ENCODE results near the gene ALOX5. TPM values are rescaled to one million over a fixed set of nuclear protein-coding genes. Genes with fewer than 3 reads are reported as not detected.

ALOX5 gene
- total and polyA plus RNA-seq, 2 of the 4 experiments (the other 2 are of a cell fraction), result not detected

DNA sequence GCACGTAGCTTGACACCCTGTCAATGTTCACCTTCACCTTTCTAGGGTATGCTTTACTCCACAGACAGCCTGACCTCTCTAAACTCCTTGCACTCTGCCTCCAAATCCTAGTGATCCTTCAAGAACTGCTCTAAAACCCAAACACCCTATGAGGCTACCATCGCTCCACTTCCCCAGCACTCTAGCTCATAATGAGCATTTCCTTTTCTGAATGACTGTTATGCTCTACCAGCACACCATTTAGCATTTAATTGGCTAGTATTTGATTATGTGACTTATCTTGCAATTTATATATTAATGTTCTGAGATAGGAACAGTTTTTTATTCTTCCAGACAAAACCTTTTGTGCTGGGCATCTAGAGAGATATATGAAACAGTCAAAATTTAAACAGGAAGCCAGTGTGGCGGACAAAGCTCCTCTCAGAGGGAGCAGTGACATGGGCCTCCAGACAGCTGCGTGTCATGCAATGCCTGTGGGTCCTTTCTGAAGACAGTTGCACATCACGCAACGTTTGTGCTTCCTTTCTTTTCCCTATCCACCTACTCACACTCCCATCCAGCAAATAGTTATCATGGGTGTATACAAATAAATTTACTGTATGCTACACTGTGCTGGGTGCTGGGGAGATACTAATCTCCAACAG, 86.3 kb downstream of the ALOX5 start:
- DNase-seq, result no peak
- Histone ChIP-seq H3K18ac (ENCODE audit: low read depth, low read length) (no peak overlapping the region), H3K27me3 (ENCODE audit: control insufficient read depth, insufficient read depth, low read length) (no peaks in the 10 kb centered on the region), H4K5ac (ENCODE audit: low read depth, low read length) (no peak overlapping the region), H3K56ac (ENCODE audit: extremely low read depth, insufficient read depth, low read length) (no peak overlapping the region), H3K4ac (ENCODE audit: low read depth, low read length) (no peak overlapping the region), H2BK20ac (ENCODE audit: low read depth, low read length) (no peak overlapping the region), H4K91ac (ENCODE audit: insufficient read depth, low read depth, low read length) (no peak overlapping the region), H3K4me1 (ENCODE audit: control insufficient read depth, insufficient read depth, low read length) (no peaks in the 10 kb centered on the region), H2BK5ac (ENCODE audit: low read depth, low read length, poor library complexity, severe bottlenecking) (no peak overlapping the region), H4K20me1 (ENCODE audit: insufficient read depth, low read length) (peaks cover 4% of the 10 kb centered on the region; the same call in 1 of the 2 replicates), H3K14ac (replicated peaks; ENCODE audit: low read depth, low read length) (no peak overlapping the region), H3K4me3 (ENCODE audit: insufficient read depth, low read depth, low read length) (no peak overlapping the region), H3K79me1 (ENCODE audit: low read depth in 1 of 2, low read length in 2 of 2) (no peaks in the 10 kb centered on the region), H3K9me1 (ENCODE audit: insufficient read depth, low read length) (no peaks in the 10 kb centered on the region), H2AK9ac (replicated peaks; ENCODE audit: low read depth, low read length, poor library complexity) (no peak overlapping the region), H3K9me3 (ENCODE audit: control insufficient read depth, insufficient read depth, low read length) (no peaks in the 10 kb centered on the region), H3K23ac (ENCODE audit: low read depth, low read length) (no peak overlapping the region), H3K9ac (ENCODE audit: low read depth, low read length) (no peak overlapping the region), H3K36me3 (ENCODE audit: control insufficient read depth, insufficient read depth, low read length) (peaks cover 7% of the 10 kb centered on the region), H2BK120ac (ENCODE audit: low read depth, low read length) (no peak overlapping the region), H3K4me2 (ENCODE audit: low read depth, low read length) (no peak overlapping the region), H3K27ac (ENCODE audit: insufficient read depth, low read length) (no peak overlapping the region), H2AK5ac (ENCODE audit: low read depth, low read length) (no peak overlapping the region), H4K8ac (ENCODE audit: low read depth in 2 of 2, low read length in 2 of 2) (no peak overlapping the region), H2BK15ac (ENCODE audit: low read depth, low read length) (no peak overlapping the region), H2AFZ (replicated peaks; ENCODE audit: low read length, poor library complexity) (no peak overlapping the region)
- WGBS, 2 experiments (ENCODE audit: extremely low coverage in 2 of 2, insufficient read length in 1 of 2), result 92% methylated on average over 1 of the region's 6 CpGs; no CpG with 5 or more reads in 1 of the 2 experiments
- TF ChIP-seq NFE2L2 (IDR thresholded peaks at IDR 0.05; ENCODE audit: low read depth, low read length) (no peak), MAZ (IDR thresholded peaks at IDR 0.05; ENCODE audit: borderline replicate concordance, low read depth, low read length) (no peak), RFX5 (IDR thresholded peaks at IDR 0.05; ENCODE audit: low read depth, low read length) (no peak), CHD1 (IDR thresholded peaks at IDR 0.05; ENCODE audit: low read depth, low read length) (no peak)
- TF ChIP-seq, protein P1, sequence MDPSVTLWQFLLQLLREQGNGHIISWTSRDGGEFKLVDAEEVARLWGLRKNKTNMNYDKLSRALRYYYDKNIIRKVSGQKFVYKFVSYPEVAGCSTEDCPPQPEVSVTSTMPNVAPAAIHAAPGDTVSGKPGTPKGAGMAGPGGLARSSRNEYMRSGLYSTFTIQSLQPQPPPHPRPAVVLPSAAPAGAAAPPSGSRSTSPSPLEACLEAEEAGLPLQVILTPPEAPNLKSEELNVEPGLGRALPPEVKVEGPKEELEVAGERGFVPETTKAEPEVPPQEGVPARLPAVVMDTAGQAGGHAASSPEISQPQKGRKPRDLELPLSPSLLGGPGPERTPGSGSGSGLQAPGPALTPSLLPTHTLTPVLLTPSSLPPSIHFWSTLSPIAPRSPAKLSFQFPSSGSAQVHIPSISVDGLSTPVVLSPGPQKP (IDR thresholded peaks at IDR 0.05; ENCODE audit: borderline replicate concordance, low read depth, low read length), result no peak
- dilution Hi-C loops (cut with HindIII; ENCODE audit: low sequenced_read_pairs, unreplicated experiment), result no loop called here
- in situ Hi-C loops (cut with MboI; ENCODE audit: low sequenced_read_pairs), result loop anchor here (10.0 kb wide), 2 partner anchors 214 to 254 kb away; partner anchors contain the start of gene ZFAND4
- no peak for ATAC-seq (ENCODE audit: low read depth)
- intact Hi-C loops (cut with micrococcal nuclease), result loop anchor here (10.0 kb wide), 2 partner anchors 456 to 564 kb away; partner anchors contain the start of gene ZNF22
- ChIA-PET POLR2A (ENCODE audit: unreplicated experiment) (no interaction called here), CTCF (no interaction called here)
- no TSS peak for BruUV-seq (replicated peaks)

All from IMR-90 (cell line).